Fibroblast of mammary gland (primary cell): ENCODE results near the gene CDCA7.

Experiments used
- DNase-seq: peaks from one replicate; pipeline ENCODE4 v3.0.0-alpha.2; 2010; ENCODE audit warnings: low read depth
- H3K4me3 ChIP-seq: 2 replicates; pipeline ENCODE4 v1.5.1; 2011; ENCODE audit warnings: low read depth, mild to moderate bottlenecking, low read length, moderate library complexity; ENCODE audit not compliant: control insufficient read depth
- CTCF ChIP-seq: conservative IDR thresholded peaks from 2 replicates; pipeline ENCODE4 v1.5.1; 2011; ENCODE audit warnings: low read depth, low read length, inconsistent platforms; ENCODE audit not compliant: control insufficient read depth, insufficient read depth

Gene CDCA7

GRCh38 chr2:173386021-173386737, 31.5 kb downstream of the CDCA7 start:
- no peak overlapping the region for H3K4me3 ChIP-seq
- DNase-seq, result no peak
- no peak for TF ChIP-seq CTCF

- no peak for TF ChIP-seq CTCF
- DNase-seq, result no peak
- no peak overlapping the region for H3K4me3 ChIP-seq
These were observed 32.0 kb downstream of the CDCA7 start for GRCh38 chr2:173386738-173387065.

- no peak for DNase-seq
- no peak overlapping the region for H3K4me3 ChIP-seq
- no peak for TF ChIP-seq CTCF
These were observed 32.4 kb downstream of the CDCA7 start for GRCh38 chr2:173387079-173387478.

- no peak for DNase-seq
- no peak overlapping the region for H3K4me3 ChIP-seq
- TF ChIP-seq CTCF, result no peak
These were observed 33.0 kb downstream of the CDCA7 start for GRCh38 chr2:173387660-173388059.

- H3K4me3 ChIP-seq, result no peak overlapping the region
- no peak for DNase-seq
- no peak for TF ChIP-seq CTCF
These were observed 34.1 kb downstream of the CDCA7 start for GRCh38 chr2:173388795-173389194.

GRCh38 chr2:173390036-173390435, 35.4 kb downstream of the CDCA7 start:
- DNase-seq, result no peak
- TF ChIP-seq CTCF, result no peak
- H3K4me3 ChIP-seq, result no peak overlapping the region

GRCh38 chr2:173392731-173393130, 38.1 kb downstream of the CDCA7 start:
- TF ChIP-seq CTCF, result no peak
- no peak overlapping the region for H3K4me3 ChIP-seq
- no peak for DNase-seq
